RWPE1 (cell line): Measurements from ENCODE around the gene SLC5A10.

Experiments
- CTCF ChIA-PET: fragments of 350-600 bp; sonication (Branson Sonifier 250); formaldehyde crosslinking; extraction: SDS; loops from one replicate; lab custom pipeline; 2021; lab: Yijun Ruan, JAX
- POLR2A ChIA-PET: fragments of 400-600 bp; formaldehyde crosslinking; extraction: SDS; loops from one replicate; lab custom pipeline; 2020; ENCODE audit warnings: antibody characterized with exemption; ENCODE audit not compliant: low non-redundant PET; lab: Yijun Ruan, JAX
- DNase-seq: peaks from one replicate; pipeline ENCODE4 v3.0.0; 2012; ENCODE audit warnings: low spot score
- H3K27ac ChIP-seq: fragments of 450-650 bp; 2 replicates; pipeline ENCODE4 v1.5.1; 2017
- TF ChIP-seq, protein P1 (sequence below): fragments of 450-650 bp; conservative IDR thresholded peaks from 2 replicates; pipeline ENCODE4 v1.5.1; 2017; ENCODE audit warnings: low read depth, mild to moderate bottlenecking

SLC5A10 gene

DNA sequence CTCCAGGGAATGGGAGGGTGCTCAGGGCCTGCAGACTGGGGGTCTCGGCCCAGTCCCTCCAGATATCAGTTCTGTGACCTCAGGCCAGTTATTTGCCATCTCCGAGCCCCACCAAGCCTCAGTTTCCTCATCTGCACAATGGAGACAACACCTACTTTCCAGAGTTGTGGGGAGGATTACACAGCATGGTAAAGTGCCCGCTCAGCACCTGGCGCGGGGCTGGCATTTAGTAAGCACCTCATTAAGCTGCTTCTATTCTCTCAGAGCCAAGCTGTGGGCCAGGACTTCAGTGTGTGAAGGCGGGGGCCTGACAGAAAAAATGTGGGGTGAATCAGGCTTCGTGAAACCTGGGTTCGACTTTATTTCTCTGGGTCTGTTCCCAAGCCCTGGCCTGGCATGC lies 47.4 kb downstream of the SLC5A10 start:
- peak overlapping the region; percentile 97 for H3K27ac ChIP-seq
- CTCF ChIA-PET: interaction anchor here (0.7 to 1.0 kb wide), 2 partner anchors 39 to 43 kb away, joined by 3 to 4 read pairs; no protein-coding TSS in a partner anchor
- no peak for DNase-seq
- TF ChIP-seq, protein P1, sequence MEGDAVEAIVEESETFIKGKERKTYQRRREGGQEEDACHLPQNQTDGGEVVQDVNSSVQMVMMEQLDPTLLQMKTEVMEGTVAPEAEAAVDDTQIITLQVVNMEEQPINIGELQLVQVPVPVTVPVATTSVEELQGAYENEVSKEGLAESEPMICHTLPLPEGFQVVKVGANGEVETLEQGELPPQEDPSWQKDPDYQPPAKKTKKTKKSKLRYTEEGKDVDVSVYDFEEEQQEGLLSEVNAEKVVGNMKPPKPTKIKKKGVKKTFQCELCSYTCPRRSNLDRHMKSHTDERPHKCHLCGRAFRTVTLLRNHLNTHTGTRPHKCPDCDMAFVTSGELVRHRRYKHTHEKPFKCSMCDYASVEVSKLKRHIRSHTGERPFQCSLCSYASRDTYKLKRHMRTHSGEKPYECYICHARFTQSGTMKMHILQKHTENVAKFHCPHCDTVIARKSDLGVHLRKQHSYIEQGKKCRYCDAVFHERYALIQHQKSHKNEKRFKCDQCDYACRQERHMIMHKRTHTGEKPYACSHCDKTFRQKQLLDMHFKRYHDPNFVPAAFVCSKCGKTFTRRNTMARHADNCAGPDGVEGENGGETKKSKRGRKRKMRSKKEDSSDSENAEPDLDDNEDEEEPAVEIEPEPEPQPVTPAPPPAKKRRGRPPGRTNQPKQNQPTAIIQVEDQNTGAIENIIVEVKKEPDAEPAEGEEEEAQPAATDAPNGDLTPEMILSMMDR: no peak
- POLR2A ChIA-PET: no interaction called here

GRCh38 chr17:18999911-19000310 lies 47.9 kb downstream of the SLC5A10 start:
- peak overlapping the region; percentile 97 for H3K27ac ChIP-seq
- peak; percentile 21 for DNase-seq
- POLR2A ChIA-PET: no interaction called here
- TF ChIP-seq, protein P1: no peak
- CTCF ChIA-PET: interaction anchor here (0.6 to 1.0 kb wide), 3 partner anchors 23 to 40 kb away, joined by 3 to 4 read pairs (median 3); no protein-coding TSS in a partner anchor

- H3K27ac ChIP-seq: peak overlapping the region; percentile 97
- POLR2A ChIA-PET: no interaction called here
- TF ChIP-seq, protein P1: no peak
- peak; percentile 89 for DNase-seq
- CTCF ChIA-PET: interaction anchor here (0.6 kb wide), 1 partner anchor 40 kb away, joined by 3 read pairs; no protein-coding TSS in a partner anchor
Measured at GRCh38 chr17:19000531-19001325, 48.8 kb downstream of the SLC5A10 start.

- TF ChIP-seq, protein P1: no peak
- ChIA-PET CTCF (no interaction called here), POLR2A (no interaction called here)
- peak overlapping the region; percentile 97 for H3K27ac ChIP-seq
- DNase-seq: no peak
Measured at GRCh38 chr17:19001907-19002590, 50.1 kb downstream of the SLC5A10 start.

GRCh38 chr17:19002805-19003542 lies 51.0 kb downstream of the SLC5A10 start:
- TF ChIP-seq, protein P1: no peak
- ChIA-PET CTCF (no interaction called here), POLR2A (no interaction called here)
- peak overlapping the region; percentile 97 for H3K27ac ChIP-seq
- peak; percentile 65 for DNase-seq
